KMS-11 (cell line): ENCODE results near the gene DPM2.
A peak's percentile ranks its signal among the peaks of the same experiment; 100 is the strongest.

Source experiments
- H2AFZ ChIP-seq: fragments of 200-600 bp; sonication (generic); 2 replicates; pipeline ENCODE4 v1.6.1; 2016; ENCODE audit warnings: antibody characterized with exemption, mixed run types, low read depth
- H3K27ac ChIP-seq: fragments of 200-600 bp; sonication (generic); 2 replicates; pipeline ENCODE4 v1.6.1; 2016; ENCODE audit warnings: mild to moderate bottlenecking, mixed run types
- H3K27me3 ChIP-seq: fragments of 200-600 bp; sonication (generic); 2 replicates; pipeline ENCODE4 v1.6.1; 2017; ENCODE audit warnings: mild to moderate bottlenecking, low read depth, mixed run types, moderate library complexity; ENCODE audit not compliant: insufficient read depth
- H3K36me3 ChIP-seq: fragments of 200-600 bp; sonication (generic); 2 replicates; pipeline ENCODE4 v1.6.1; 2017; ENCODE audit warnings: mild to moderate bottlenecking, mixed run types; ENCODE audit not compliant: insufficient read depth
- H3K4me1 ChIP-seq: fragments of 200-600 bp; sonication (generic); 2 replicates; pipeline ENCODE4 v1.6.1; 2016; ENCODE audit warnings: mild to moderate bottlenecking, low read depth, mixed run types; ENCODE audit not compliant: poor library complexity, severe bottlenecking
- H3K4me2 ChIP-seq: fragments of 200-600 bp; sonication (generic); 2 replicates; pipeline ENCODE4 v1.7.0; 2016; ENCODE audit warnings: mild to moderate bottlenecking, mixed run types
- H3K4me3 ChIP-seq: fragments of 200-600 bp; sonication (generic); IDR thresholded peaks from 2 replicates; pipeline ENCODE4 v1.6.1; 2017; ENCODE audit warnings: low read depth, low read length, mixed read lengths; ENCODE audit not compliant: insufficient read depth
- H3K79me2 ChIP-seq: fragments of 200-600 bp; sonication (generic); 2 replicates; pipeline ENCODE4 v1.6.1; 2016; ENCODE audit warnings: low read depth, mixed run types; ENCODE audit not compliant: insufficient read depth
- H3K9ac ChIP-seq: fragments of 200-600 bp; sonication (generic); 2 replicates; pipeline ENCODE4 v1.6.1; 2016; ENCODE audit warnings: mild to moderate bottlenecking, mixed run types
- H4K20me1 ChIP-seq: fragments of 200-600 bp; sonication (generic); 2 replicates; pipeline ENCODE4 v1.6.1; 2016; ENCODE audit warnings: mild to moderate bottlenecking, mixed run types; ENCODE audit not compliant: insufficient read depth
- CTCF ChIP-seq: fragments of 200-600 bp; sonication (generic); conservative IDR thresholded peaks from 2 replicates; pipeline ENCODE4 v1.6.1; 2017; ENCODE audit warnings: low read depth, mild to moderate bottlenecking, antibody characterized with exemption, low read length, moderate library complexity, mixed read lengths

DPM2 gene

DNA sequence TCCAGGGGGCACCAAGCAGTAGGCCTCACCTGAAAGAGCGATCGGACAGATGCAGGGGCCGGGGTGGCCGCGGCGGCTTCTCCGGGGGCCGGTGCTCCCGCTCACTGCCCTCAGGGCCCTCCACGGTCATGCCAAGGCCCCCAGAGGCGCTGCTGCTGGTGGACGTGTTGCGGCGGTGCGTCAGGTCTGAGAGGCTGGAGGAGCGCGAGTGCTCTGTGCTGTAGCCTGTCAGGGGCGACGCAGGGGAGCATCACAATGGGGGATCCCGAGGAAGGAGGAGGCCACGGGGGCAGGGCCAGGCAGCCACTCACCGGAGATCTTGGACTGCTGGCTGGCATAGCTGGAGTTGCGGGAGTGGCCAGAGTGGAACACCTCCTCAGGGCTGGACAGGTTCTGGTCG, 7.7 kb upstream of the DPM2 start:
- no peak overlapping the region for H3K4me3 ChIP-seq
- no peak overlapping the region for H3K27ac ChIP-seq
- H3K27me3 ChIP-seq, result no peaks in the 10 kb centered on the region
- no peaks in the 10 kb centered on the region for H3K79me2 ChIP-seq
- H3K4me1 ChIP-seq, result peaks cover 7% of the 10 kb centered on the region
- no peaks in the 10 kb centered on the region for H4K20me1 ChIP-seq
- H3K36me3 ChIP-seq, result no peaks in the 10 kb centered on the region
- no peak overlapping the region for H3K9ac ChIP-seq
- no peak overlapping the region for H3K4me2 ChIP-seq
- TF ChIP-seq CTCF, result no peak
- H2AFZ ChIP-seq, result no peak overlapping the region

DNA sequence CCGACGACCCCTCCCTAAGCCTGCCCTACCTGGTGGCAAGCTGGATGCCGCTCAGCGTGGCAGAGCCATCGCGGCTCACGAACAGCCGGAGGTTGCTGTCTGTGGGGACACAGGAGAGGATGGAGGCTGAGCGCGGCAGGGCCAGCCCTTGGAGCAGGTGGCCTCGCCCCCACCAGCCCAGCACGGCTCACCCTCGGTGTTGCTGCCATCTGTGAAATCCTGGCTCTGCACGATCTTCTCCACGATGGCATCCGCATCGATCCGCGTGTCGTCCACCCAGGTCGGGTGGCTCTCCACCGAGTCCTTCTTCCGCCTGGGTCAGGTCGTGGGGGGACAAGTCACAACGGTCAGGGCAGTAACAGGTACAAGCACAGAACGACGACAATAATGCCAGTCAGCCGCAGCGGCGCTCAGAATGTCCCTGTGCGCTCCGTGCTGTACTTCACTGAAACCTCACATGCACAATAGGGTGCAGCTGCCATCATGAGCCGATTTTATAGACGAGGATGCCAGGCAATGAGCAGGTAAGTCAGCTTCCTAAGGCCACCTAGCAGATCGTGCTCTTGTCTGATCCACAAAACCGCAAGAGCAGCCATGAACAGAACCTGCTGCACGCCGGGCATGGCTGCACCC, 7.0 kb upstream of the DPM2 start:
- H3K27ac ChIP-seq, result no peak overlapping the region
- no peak overlapping the region for H3K4me3 ChIP-seq
- no peak for TF ChIP-seq CTCF
- no peaks in the 10 kb centered on the region for H4K20me1 ChIP-seq
- no peaks in the 10 kb centered on the region for H3K27me3 ChIP-seq
- no peaks in the 10 kb centered on the region for H3K36me3 ChIP-seq
- no peaks in the 10 kb centered on the region for H3K79me2 ChIP-seq
- no peak overlapping the region for H3K4me2 ChIP-seq
- no peak overlapping the region for H2AFZ ChIP-seq
- H3K9ac ChIP-seq, result no peak overlapping the region
- peaks cover 7% of the 10 kb centered on the region for H3K4me1 ChIP-seq

DNA sequence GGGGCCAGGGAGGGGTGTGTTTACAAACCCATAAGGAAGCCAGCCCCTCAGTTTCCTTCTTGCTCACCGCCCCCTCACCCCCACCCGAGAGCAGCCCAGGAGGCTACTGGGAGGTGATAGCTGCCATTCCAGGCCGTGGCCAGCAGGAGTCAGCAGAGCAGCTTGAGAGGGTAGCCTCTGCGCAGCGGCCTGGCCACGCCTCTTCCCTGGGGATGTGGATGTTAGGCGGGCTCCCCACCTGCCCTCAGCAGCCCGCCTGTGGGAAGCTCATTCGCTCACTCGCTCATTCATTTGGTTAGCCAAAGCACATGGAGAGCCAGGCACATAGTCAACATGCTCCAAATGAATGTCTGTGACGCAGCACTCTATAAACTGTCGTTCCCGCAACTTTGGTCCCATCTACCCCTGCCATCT, 6.1 kb upstream of the DPM2 start:
- Histone ChIP-seq H3K27ac (no peak overlapping the region), H3K9ac (no peak overlapping the region), H4K20me1 (no peaks in the 10 kb centered on the region), H2AFZ (no peak overlapping the region), H3K79me2 (no peaks in the 10 kb centered on the region), H3K4me1 (peaks cover 7% of the 10 kb centered on the region), H3K27me3 (no peaks in the 10 kb centered on the region), H3K4me2 (no peak overlapping the region), H3K4me3 (no peak overlapping the region), H3K36me3 (no peaks in the 10 kb centered on the region)
- peak; percentile 86 for TF ChIP-seq CTCF

DNA sequence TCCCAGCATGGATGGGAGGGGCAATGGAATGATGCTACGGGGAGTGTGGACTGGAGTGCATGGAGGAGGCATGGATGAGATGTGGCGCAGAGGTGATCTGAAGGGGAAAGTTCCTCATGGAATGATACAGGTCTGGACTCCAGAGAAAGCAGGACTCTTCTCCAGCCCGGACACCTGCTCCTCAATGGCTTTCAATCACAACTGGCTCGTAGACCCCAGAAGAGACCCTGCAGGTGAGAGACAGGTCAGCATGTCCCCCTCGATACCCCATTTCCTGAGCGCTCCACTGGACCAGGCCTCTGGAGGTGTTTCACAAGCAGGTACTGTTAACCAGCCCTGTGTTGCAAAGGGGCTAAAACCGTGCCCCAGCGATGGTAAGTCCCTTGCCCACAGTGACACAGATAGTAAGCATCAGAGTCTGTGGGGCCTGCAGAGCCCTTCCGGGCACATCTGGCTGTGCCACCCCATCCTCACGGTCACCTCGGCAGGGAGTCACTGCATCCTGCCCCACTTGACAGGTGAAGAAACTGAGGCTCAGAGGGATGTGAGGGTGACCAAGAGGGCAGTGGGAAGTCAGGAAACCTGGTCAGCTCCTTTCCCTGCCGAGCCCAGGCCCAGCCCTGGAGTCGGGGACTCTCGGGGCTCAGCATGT, 5.5 kb upstream of the DPM2 start:
- no peak overlapping the region for H3K27ac ChIP-seq
- H3K36me3 ChIP-seq, result no peaks in the 10 kb centered on the region
- no peak overlapping the region for H3K4me2 ChIP-seq
- no peaks in the 10 kb centered on the region for H4K20me1 ChIP-seq
- TF ChIP-seq CTCF, result peak; percentile 7; the same call in 1 of the 2 replicates
- H3K9ac ChIP-seq, result no peak overlapping the region
- H3K4me1 ChIP-seq, result peaks cover 7% of the 10 kb centered on the region
- no peak overlapping the region for H3K4me3 ChIP-seq
- H2AFZ ChIP-seq, result no peak overlapping the region
- H3K79me2 ChIP-seq, result no peaks in the 10 kb centered on the region
- H3K27me3 ChIP-seq, result no peaks in the 10 kb centered on the region
